Stimulated activated naive B cell treated with anti-CD40 and anti-IgM and Interleukin-4, amounts not matched to agents 10 μg/mL and 1 μg/mL and 100 μg/mL, for 72 hours (primary cell): ENCODE measurements around the gene PDE4A.
"Not testable (repeated sequence)": the region's sequence is repeated elsewhere in the genome, so short reads cannot be mapped to it uniquely, and the experiment has no call there.

Source experiments
- ATAC-seq, 2 donors: fragments of 150-1000 bp; cut with Tn5 transposase; replicated peaks; 2 replicates each; pipeline ENCODE4 v1.10.0; 2021; ENCODE audit warnings: moderate library complexity in 1 of 2
- DNase-seq: peaks from one replicate; pipeline ENCODE4 v3.0.0; 2021
- H3K27ac Mint-ChIP-seq: one replicate; pipeline ENCODE4 v1.8.0; 2022; ENCODE audit warnings: mild to moderate bottlenecking, mixed read lengths
- H3K27me3 Mint-ChIP-seq, 2 donors: one replicate each; pipeline ENCODE4 v1.8.0; 2022; ENCODE audit warnings: mixed read lengths in 2 of 2
- H3K36me3 Mint-ChIP-seq, 2 donors: one replicate each; pipeline ENCODE4 v1.8.0; 2022; ENCODE audit warnings: mixed read lengths in 2 of 2, mild to moderate bottlenecking in 1 of 2
- H3K4me1 Mint-ChIP-seq, 2 donors: one replicate each; pipeline ENCODE4 v1.8.0; 2022; ENCODE audit warnings: mixed read lengths in 2 of 2, mild to moderate bottlenecking in 1 of 2
- H3K4me3 Mint-ChIP-seq, 2 donors: one replicate each; pipeline ENCODE4 v1.8.0; 2022; ENCODE audit warnings: mild to moderate bottlenecking in 2 of 2, mixed read lengths in 2 of 2, moderate library complexity in 1 of 2
- H3K9me3 Mint-ChIP-seq, 2 donors: one replicate each; pipeline ENCODE4 v1.8.0; 2022; ENCODE audit warnings: mixed read lengths in 2 of 2, mild to moderate bottlenecking in 1 of 2

PDE4A gene

GRCh38 chr19:10420444-10421239 is at the start of gene PDE4A:
PDE4A (plus strand) TSS chr19:10420538; CDS start chr19:10420765, 227 bp downstream.
- Mint-ChIP-seq H3K4me3 (peak within 1 kb of the TSS; percentile 86 to 91), H3K27ac (peak within 1 kb of the TSS; percentile 94), H3K4me1 (peaks cover 65 to 92% of the 10 kb centered on the region in 2 donors), H3K9me3 (peaks cover 3% of the 10 kb centered on the region in 2 donors), H3K36me3 (peaks cover 2 to 9% of the 10 kb centered on the region in 2 donors), H3K27me3 (peaks cover 39 to 40% of the 10 kb centered on the region in 2 donors)
- DNase-seq (peak; percentile 64), ATAC-seq (peak in 1 of 2 donors; percentile 0)

- H3K9me3 Mint-ChIP-seq = no peaks in the 10 kb centered on the region
- no peak overlapping the region for H3K4me3 Mint-ChIP-seq
- DNase-seq (no peak), ATAC-seq (no peak)
- no peak overlapping the region for H3K27ac Mint-ChIP-seq
- H3K4me1 Mint-ChIP-seq = peaks cover 13 to 18% of the 10 kb centered on the region in 2 donors
- H3K27me3 Mint-ChIP-seq = no peaks in the 10 kb centered on the region
- H3K36me3 Mint-ChIP-seq = peaks cover 39 to 44% of the 10 kb centered on the region in 2 donors
Observed at GRCh38 chr19:10372690-10373089, 47.6 kb upstream of the PDE4A start.

GRCh38 chr19:10374931-10375330 is 45.4 kb upstream of the PDE4A start:
- Mint-ChIP-seq H3K9me3 (no peaks in the 10 kb centered on the region), H3K27ac (peak overlapping the region; percentile 47), H3K4me3 (no peak overlapping the region), H3K36me3 (peaks cover 34 to 35% of the 10 kb centered on the region in 2 donors), H3K27me3 (no peaks in the 10 kb centered on the region), H3K4me1 (peaks cover 16 to 32% of the 10 kb centered on the region in 2 donors)
- no peak for ATAC-seq
- no peak for DNase-seq

GRCh38 chr19:10377140-10377640 is 43.1 kb upstream of the PDE4A start:
- H3K27me3 Mint-ChIP-seq, DNase-seq, H3K27ac Mint-ChIP-seq, ATAC-seq, H3K9me3 Mint-ChIP-seq: not testable (repeated sequence)
- H3K4me3 Mint-ChIP-seq = peak overlapping the region in 1 of 2 donors; percentile 41
- H3K4me1 Mint-ChIP-seq = peaks cover 21 to 38% of the 10 kb centered on the region in 2 donors
- peaks cover 31 to 34% of the 10 kb centered on the region in 2 donors for H3K36me3 Mint-ChIP-seq

GRCh38 chr19:10378124-10378523 is 42.2 kb upstream of the PDE4A start:
- Mint-ChIP-seq H3K9me3 (no peaks in the 10 kb centered on the region), H3K4me1 (peaks cover 23 to 43% of the 10 kb centered on the region in 2 donors), H3K36me3 (peaks cover 29 to 34% of the 10 kb centered on the region in 2 donors), H3K4me3 (peak overlapping the region in 1 of 2 donors; percentile 11), H3K27ac (no peak overlapping the region), H3K27me3 (no peaks in the 10 kb centered on the region)
- ATAC-seq = no peak
- no peak for DNase-seq

GRCh38 chr19:10379880-10380312 is 40.4 kb upstream of the PDE4A start:
- H3K9me3 Mint-ChIP-seq = no peaks in the 10 kb centered on the region
- ATAC-seq (peak; percentile 6 to 11), DNase-seq (no peak)
- H3K27ac Mint-ChIP-seq = peak overlapping the region; percentile 95
- no peaks in the 10 kb centered on the region for H3K27me3 Mint-ChIP-seq
- peak overlapping the region; percentile 86 to 87 for H3K4me3 Mint-ChIP-seq
- peaks cover 19 to 40% of the 10 kb centered on the region in 2 donors for H3K4me1 Mint-ChIP-seq
- peaks cover 20 to 23% of the 10 kb centered on the region in 2 donors for H3K36me3 Mint-ChIP-seq

GRCh38 chr19:10380313-10381102 is 39.8 kb upstream of the PDE4A start, which contains the start of gene TYK2:
TYK2 (minus strand) TSS chr19:10380572; CDS start chr19:10378406, 2,166 bp downstream.
- Mint-ChIP-seq H3K9me3 (no peaks in the 10 kb centered on the region), H3K4me1 (peaks cover 17 to 41% of the 10 kb centered on the region in 2 donors), H3K27me3 (no peaks in the 10 kb centered on the region), H3K4me3 (peak within 1 kb of the TSS; percentile 86 to 87), H3K36me3 (peaks cover 17 to 20% of the 10 kb centered on the region in 2 donors), H3K27ac (peak within 1 kb of the TSS; percentile 95)
- ATAC-seq (peak; percentile 97 to 99), DNase-seq (peak; percentile 98)

- H3K4me3 Mint-ChIP-seq, H3K27ac Mint-ChIP-seq, H3K9me3 Mint-ChIP-seq, DNase-seq, H3K27me3 Mint-ChIP-seq, ATAC-seq: not testable (repeated sequence)
- H3K4me1 Mint-ChIP-seq = peaks cover 25 to 60% of the 10 kb centered on the region in 2 donors
- H3K36me3 Mint-ChIP-seq = peaks cover 9 to 13% of the 10 kb centered on the region in 2 donors
Observed at GRCh38 chr19:10383223-10383499, 37.2 kb upstream of the PDE4A start.

GRCh38 chr19:10384580-10384979 is 35.8 kb upstream of the PDE4A start:
- no peak for DNase-seq
- ATAC-seq = no peak
- Mint-ChIP-seq H3K36me3 (peaks cover 2 to 6% of the 10 kb centered on the region in 2 donors), H3K4me3 (no peak overlapping the region), H3K4me1 (peaks cover 26 to 57% of the 10 kb centered on the region in 2 donors), H3K27me3 (no peaks in the 10 kb centered on the region), H3K9me3 (no peaks in the 10 kb centered on the region), H3K27ac (peak overlapping the region; percentile 65)

- peak; percentile 55 for DNase-seq
- Mint-ChIP-seq H3K27ac (no peak overlapping the region), H3K4me1 (peaks cover 26 to 49% of the 10 kb centered on the region in 2 donors), H3K4me3 (no peak overlapping the region), H3K9me3 (no peaks in the 10 kb centered on the region), H3K36me3 (peaks cover 17 to 35% of the 10 kb centered on the region in 2 donors), H3K27me3 (no peaks in the 10 kb centered on the region)
- peak; percentile 35 to 50 for ATAC-seq
Observed at GRCh38 chr19:10388957-10389356, 31.4 kb upstream of the PDE4A start.

GRCh38 chr19:10389863-10390262 is 30.5 kb upstream of the PDE4A start:
- H3K27me3 Mint-ChIP-seq = no peaks in the 10 kb centered on the region
- no peak overlapping the region for H3K27ac Mint-ChIP-seq
- peaks cover 25 to 44% of the 10 kb centered on the region in 2 donors for H3K4me1 Mint-ChIP-seq
- no peak for ATAC-seq
- no peaks in the 10 kb centered on the region for H3K9me3 Mint-ChIP-seq
- peaks cover 17 to 39% of the 10 kb centered on the region in 2 donors for H3K36me3 Mint-ChIP-seq
- DNase-seq = no peak
- no peak overlapping the region for H3K4me3 Mint-ChIP-seq

- Mint-ChIP-seq H3K9me3 (no peaks in the 10 kb centered on the region), H3K4me1 (peaks cover 25 to 38% of the 10 kb centered on the region in 2 donors), H3K27ac (no peak overlapping the region), H3K27me3 (no peaks in the 10 kb centered on the region), H3K4me3 (no peak overlapping the region), H3K36me3 (peaks cover 17 to 46% of the 10 kb centered on the region in 2 donors)
- ATAC-seq = peak; percentile 31 to 34
- peak; percentile 44 for DNase-seq
Observed at GRCh38 chr19:10390652-10391286, 29.6 kb upstream of the PDE4A start.

GRCh38 chr19:10392120-10392519 is 28.2 kb upstream of the PDE4A start:
- Mint-ChIP-seq H3K27ac (no peak overlapping the region), H3K9me3 (no peaks in the 10 kb centered on the region), H3K4me1 (peaks cover 16 to 36% of the 10 kb centered on the region in 2 donors), H3K4me3 (no peak overlapping the region), H3K27me3 (no peaks in the 10 kb centered on the region), H3K36me3 (peaks cover 29 to 60% of the 10 kb centered on the region in 2 donors)
- ATAC-seq (no peak), DNase-seq (no peak)

GRCh38 chr19:10393137-10393536 is 27.2 kb upstream of the PDE4A start:
- DNase-seq (no peak), ATAC-seq (no peak)
- Mint-ChIP-seq H3K27ac (peak overlapping the region; percentile 37), H3K4me3 (no peak overlapping the region), H3K27me3 (no peaks in the 10 kb centered on the region), H3K36me3 (peaks cover 31 to 66% of the 10 kb centered on the region in 2 donors), H3K4me1 (peaks cover 21 to 38% of the 10 kb centered on the region in 2 donors), H3K9me3 (no peaks in the 10 kb centered on the region)
